Measurements from ENCODE around the gene CXCR2.
"Not testable (repeated sequence)": the region's sequence is repeated elsewhere in the genome, so short reads cannot be mapped to it uniquely, and the experiment has no call there.

Gene CXCR2

GRCh38 chr2:218130377-218130776, 4.5 kb downstream of the CXCR2 start:
- DNase-seq (ENCODE audit: low read depth) = no peak

- no peak for DNase-seq (ENCODE audit: low read depth)
Measured at GRCh38 chr2:218130822-218131221, 5.0 kb downstream of the CXCR2 start.

- no peak for DNase-seq (ENCODE audit: low read depth)
Measured at GRCh38 chr2:218137514-218137913, 11.7 kb downstream of the CXCR2 start.

GRCh38 chr2:218138047-218138446, 12.2 kb downstream of the CXCR2 start:
- DNase-seq (ENCODE audit: low read depth) = no peak

GRCh38 chr2:218145124-218145523, 19.3 kb downstream of the CXCR2 start:
- no peak for DNase-seq (ENCODE audit: low read depth)

- DNase-seq (ENCODE audit: low read depth) = no peak
Measured at GRCh38 chr2:218146056-218146455, 20.2 kb downstream of the CXCR2 start.

GRCh38 chr2:218149098-218149497, 23.3 kb downstream of the CXCR2 start:
- DNase-seq (ENCODE audit: low read depth) = no peak

GRCh38 chr2:218149848-218150440, 24.1 kb downstream of the CXCR2 start:
- no peak for DNase-seq (ENCODE audit: low read depth)

- DNase-seq (ENCODE audit: low read depth) = no peak
Measured at GRCh38 chr2:218152172-218152571, 26.3 kb downstream of the CXCR2 start.

GRCh38 chr2:218152777-218153176, 26.9 kb downstream of the CXCR2 start:
- no peak for DNase-seq (ENCODE audit: low read depth)

GRCh38 chr2:218155953-218156479, 30.2 kb downstream of the CXCR2 start:
- no peak for DNase-seq (ENCODE audit: low read depth)

GRCh38 chr2:218161644-218162043, 35.8 kb downstream of the CXCR2 start:
- no peak for DNase-seq (ENCODE audit: low read depth)

- no peak for DNase-seq (ENCODE audit: low read depth)
Measured at GRCh38 chr2:218162814-218163213, 37.0 kb downstream of the CXCR2 start.

GRCh38 chr2:218166791-218167190, 41.0 kb downstream of the CXCR2 start, which contains the start of gene CXCR1:
Gene CXCR1, minus strand, starts transcription at chr2:218166962. Its CDS starts 1,751 bp downstream, at chr2:218165211.
- DNase-seq (ENCODE audit: low read depth) = peak; percentile 10

GRCh38 chr2:218168016-218168415, 42.2 kb downstream of the CXCR2 start:
- DNase-seq (ENCODE audit: low read depth) = no peak

GRCh38 chr2:218168635-218169462, 43.0 kb downstream of the CXCR2 start:
- peak; percentile 54 for DNase-seq (ENCODE audit: low read depth)

- DNase-seq (ENCODE audit: low read depth) = no peak
Measured at GRCh38 chr2:218169757-218170546, 44.1 kb downstream of the CXCR2 start.

GRCh38 chr2:218171744-218172143, 45.9 kb downstream of the CXCR2 start:
- not testable (repeated sequence) for DNase-seq (ENCODE audit: low read depth)

GRCh38 chr2:218172845-218173244, 47.0 kb downstream of the CXCR2 start:
- DNase-seq (ENCODE audit: low read depth) = no peak

GRCh38 chr2:218179782-218180181, 54.0 kb downstream of the CXCR2 start:
- no peak for DNase-seq (ENCODE audit: low read depth)

GRCh38 chr2:218180467-218181114, 54.8 kb downstream of the CXCR2 start:
- no peak for DNase-seq (ENCODE audit: low read depth)

GRCh38 chr2:218184331-218184730, 58.5 kb downstream of the CXCR2 start:
- no peak for DNase-seq (ENCODE audit: low read depth)
